ENCODE results near the gene SMURF2. TPM values are rescaled to one million over a fixed set of nuclear protein-coding genes. Genes with fewer than 3 reads are reported as not detected.

SMURF2 gene
- total and polyA plus RNA-seq, 9 of the 15 experiments (the other 6 are each of a cell fraction or from before 2014, with no cell fraction given) = 3.8 to 22.0 (median 14.8) TPM

GRCh38 chr17:64626827-64627226, 35.3 kb downstream of the SMURF2 start:
- no peaks in the 10 kb centered on the region for H4K20me1 ChIP-seq (replicated peaks; ENCODE audit: control insufficient read depth, insufficient read depth, low read length)
- no peak overlapping the region for H3K27ac ChIP-seq (ENCODE audit: extremely low read depth, low read depth, low read length)
- BruUV-seq (replicated peaks) = no TSS peak
- H3K4me1 ChIP-seq (replicated peaks in 1 of 2; ENCODE audit: control insufficient read depth in 2 of 2, insufficient read depth in 2 of 2, low read length in 2 of 2) = peaks cover 10 to 35% of the 10 kb centered on the region in 2 experiments
- ChIA-PET POLR2A (interaction anchor here (0.9 to 1.0 kb wide), 2 partner anchors 13 to 35 kb away, joined by 3 to 4 read pairs; partner anchors contain the start of gene SMURF2), CTCF (ENCODE audit: low intra/inter-chr PET ratio) (no interaction called here)
- intact Hi-C loops (cut with micrococcal nuclease) = no loop called here
- H3K9ac ChIP-seq (ENCODE audit: insufficient read depth in 1 of 2, low read depth in 2 of 2, low read length in 2 of 2) = no peak overlapping the region
- WGBS (ENCODE audit: insufficient coverage, low coverage, missing lambda C conversion rate) = 11% methylated on average over 2 of the region's 3 CpGs
- H3K36me3 ChIP-seq (ENCODE audit: control insufficient read depth, insufficient read depth, low read length) = no peaks in the 10 kb centered on the region
- in situ Hi-C loops (cut with MboI) = no loop called here
- H3K4me3 ChIP-seq = no peak overlapping the region
- FAIRE-seq (no peak), ATAC-seq (no peak), DNase-seq (ENCODE audit: extremely low read depth in 1 of 4, low spot score in 3 of 4) (no peak)
- peaks cover 34% of the 10 kb centered on the region for H3K79me2 ChIP-seq (ENCODE audit: control insufficient read depth, insufficient read depth, low read length)
- no peak overlapping the region for H3K4me2 ChIP-seq (ENCODE audit: insufficient read depth, low read length)
- peaks cover 3% of the 10 kb centered on the region for H3K9me1 ChIP-seq (ENCODE audit: control insufficient read depth, insufficient read depth, low read length)
- no peaks in the 10 kb centered on the region for H3K27me3 ChIP-seq (ENCODE audit: control insufficient read depth in 2 of 2, insufficient read depth in 2 of 2, low read length in 2 of 2)
- no peaks in the 10 kb centered on the region for H3K9me3 ChIP-seq (replicated peaks; ENCODE audit: control insufficient read depth, insufficient read depth, low read depth, low read length)
- TF ChIP-seq NCOA4 (IDR thresholded peaks at IDR 0.05; ENCODE audit: partially characterized antibody) (no peak), ZNF224 (CRISPR knock-in tag; IDR thresholded peaks at IDR 0.05) (no peak), HMBOX1 (IDR thresholded peaks at IDR 0.05) (no peak), CGGBP1 (CRISPR knock-in tag; IDR thresholded peaks at IDR 0.05) (no peak), PRMT5 (CRISPR knock-in tag; IDR thresholded peaks at IDR 0.05) (no peak), SMAD4 (CRISPR knock-in tag; conservative IDR thresholded peaks at IDR 0.05) (no peak), ZNF239 (CRISPR knock-in tag; IDR thresholded peaks at IDR 0.05) (no peak), PKNOX1 (IDR thresholded peaks at IDR 0.05) (no peak), NKRF (IDR thresholded peaks at IDR 0.05; ENCODE audit: borderline replicate concordance) (no peak), IRF1 (CRISPR knock-in tag; IDR thresholded peaks at IDR 0.05; ENCODE audit: borderline replicate concordance) (no peak), CHD4 (IDR thresholded peaks at IDR 0.05; ENCODE audit: insufficient read depth, insufficient replicate concordance, low read depth, low read length, poor library complexity, severe bottlenecking) (no peak), NFE2L1 (tag; IDR thresholded peaks at IDR 0.05; ENCODE audit: borderline replicate concordance, low read depth) (no peak; the same call in 1 of the 2 replicates)
- TF ChIP-seq, protein P1, sequence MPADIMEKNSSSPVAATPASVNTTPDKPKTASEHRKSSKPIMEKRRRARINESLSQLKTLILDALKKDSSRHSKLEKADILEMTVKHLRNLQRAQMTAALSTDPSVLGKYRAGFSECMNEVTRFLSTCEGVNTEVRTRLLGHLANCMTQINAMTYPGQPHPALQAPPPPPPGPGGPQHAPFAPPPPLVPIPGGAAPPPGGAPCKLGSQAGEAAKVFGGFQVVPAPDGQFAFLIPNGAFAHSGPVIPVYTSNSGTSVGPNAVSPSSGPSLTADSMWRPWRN (IDR thresholded peaks at IDR 0.05; ENCODE audit: low read depth) = no peak
- H2AFZ ChIP-seq (ENCODE audit: low read depth, low read length) = no peak overlapping the region

Measured in K562 (cell line).